HepG2 (cell line): Measurements from ENCODE around the gene PTMA. TPM values are rescaled to one million over a fixed set of nuclear protein-coding genes. Genes with fewer than 3 reads are reported as not detected.

Experiments used
- ATAC-seq: fragments of 200-7000 bp; cut with Tn5 transposase; 3 replicates; pipeline ENCODE4 v1.9.1; 2020; ENCODE audit warnings: mild to moderate bottlenecking, moderate library complexity
- BruUV-seq: library from RNA; stranded (reverse); fragments of 400-500 nt; replicated peaks from 2 replicates; lab custom pipeline; 2021; lab: Mats Ljungman, UMichigan
- CTCF ChIA-PET: fragments of 300-600 bp; formaldehyde crosslinking; extraction: SDS; loops from one replicate; lab custom pipeline; 2021; ENCODE audit warnings: low total read pairs, inconsistent platforms, low intra/inter-chr PET ratio; lab: Yijun Ruan, JAX
- POLR2A ChIA-PET: fragments of 350-600 bp; sonication (Branson Sonifier 250); formaldehyde crosslinking; loops from one replicate; lab custom pipeline; 2020; ENCODE audit warnings: antibody characterized with exemption, inconsistent platforms; lab: Yijun Ruan, JAX
- DNase-seq: peaks from one replicate; pipeline ENCODE4 v3.0.0-alpha.2; 2015; ENCODE audit warnings: low spot score
- FAIRE-seq: peaks from 3 replicates; lab custom pipeline; 2011; peaks lifted over from hg19 to GRCh38; lab: Jason Lieb, UNC
- H2AFZ ChIP-seq: one replicate; pipeline ENCODE4 v1.6.1; 2011; ENCODE audit warnings: low read length, inconsistent platforms
- H3K27ac ChIP-seq: fragments of 300-600 bp; 3 replicates; pipeline ENCODE4 v1.8.0; 2011; ENCODE audit warnings: mixed run types, mild to moderate bottlenecking, mixed read lengths, low read length, inconsistent platforms; ENCODE audit not compliant: insufficient read depth; ENCODE audit errors: extremely low read length
- H3K27me3 ChIP-seq, 2 experiments: fragments of 200-600 bp in 1 of 2; 2 replicates in 1 of 2; 3 replicates in 1 of 2; pipeline versions ENCODE4 v1.6.0 to v1.8.0; 2011; ENCODE audit warnings: low read length in 2 of 2, mild to moderate bottlenecking in 2 of 2, moderate library complexity in 2 of 2, inconsistent platforms in 1 of 2; ENCODE audit not compliant: insufficient read depth in 2 of 2, control insufficient read depth in 1 of 2
- H3K36me3 ChIP-seq, 2 experiments: fragments of 200-600 bp in 1 of 2; replicated peaks in 1 of 2; 2 replicates in 1 of 2; 3 replicates in 1 of 2; pipeline versions ENCODE4 v1.5.1 to v1.8.0; 2011; ENCODE audit warnings: low read length in 2 of 2, inconsistent platforms in 1 of 2; ENCODE audit not compliant: insufficient read depth in 2 of 2, control insufficient read depth in 1 of 2
- H3K4me1 ChIP-seq: 2 replicates; pipeline ENCODE4 v1.5.1; 2012; ENCODE audit warnings: low read length, inconsistent platforms; ENCODE audit not compliant: insufficient read depth
- H3K4me2 ChIP-seq: 2 replicates; pipeline ENCODE4 v1.6.0; 2011; ENCODE audit warnings: low read depth, low read length, inconsistent platforms
- H3K4me3 ChIP-seq, 3 experiments: fragments of 200-600 bp in 1 of 3; sonication (generic), shearing (Covaris generic) in 1 of 3; replicated peaks in 1 of 3; 2 replicates each; pipeline ENCODE4 v1.5.1; 2011 to 2016; ENCODE audit warnings: low read length in 3 of 3, inconsistent platforms in 2 of 3, low read depth in 2 of 3, mild to moderate bottlenecking in 2 of 3, control low read depth in 1 of 3, mixed read lengths in 1 of 3; ENCODE audit not compliant: insufficient read depth in 1 of 3
- H3K79me2 ChIP-seq: one replicate; pipeline ENCODE4 v1.6.1; 2011; ENCODE audit warnings: low read length, inconsistent platforms; ENCODE audit not compliant: insufficient read depth
- H3K9ac ChIP-seq: 2 replicates; pipeline ENCODE4 v1.6.0; 2011; ENCODE audit warnings: mild to moderate bottlenecking, low read depth, low read length, inconsistent platforms; ENCODE audit not compliant: insufficient read depth
- H3K9me3 ChIP-seq: 2 replicates; pipeline ENCODE4 v1.5.1; 2012; ENCODE audit warnings: mild to moderate bottlenecking, low read length
- H4K20me1 ChIP-seq: 2 replicates; pipeline ENCODE4 v1.6.0; 2011; ENCODE audit warnings: inconsistent platforms, mild to moderate bottlenecking, low read length, moderate library complexity; ENCODE audit not compliant: insufficient read depth
- AGO2 ChIP-seq: fragments of 200-400 bp; formaldehyde crosslinking; optimal IDR thresholded peaks from 2 replicates; pipeline ENCODE3; 2017; ENCODE audit warnings: mild to moderate bottlenecking, low read depth, low read length, moderate library complexity
- AHR ChIP-seq: IDR thresholded peaks from 2 replicates; pipeline ENCODE4 v1.6.1; 2018; ENCODE audit warnings: missing genetic modification reagents, missing compliant biosample characterization
- ARID2 ChIP-seq: sonication (generic); formaldehyde crosslinking; IDR thresholded peaks from 2 replicates; pipeline ENCODE4 v1.8.1; 2022; ENCODE audit warnings: mild to moderate bottlenecking, missing genetic modification reagents, borderline replicate concordance
- BORCS8-MEF2B ChIP-seq: sonication (generic); formaldehyde crosslinking; IDR thresholded peaks from 2 replicates; pipeline ENCODE4 v1.8.0; 2022; ENCODE audit warnings: mild to moderate bottlenecking, missing genetic modification reagents
- JUN ChIP-seq: sonication (generic); formaldehyde crosslinking; IDR thresholded peaks from 2 replicates; pipeline ENCODE4 v1.4.0; 2020; ENCODE audit warnings: mild to moderate bottlenecking, missing genetic modification reagents
- NPAS2 ChIP-seq: sonication (generic); formaldehyde crosslinking; IDR thresholded peaks from 2 replicates; pipeline ENCODE4 v1.8.0; 2022; ENCODE audit warnings: mild to moderate bottlenecking, missing genetic modification reagents, borderline replicate concordance
- PCBP1 ChIP-seq: fragments of 200-400 bp; formaldehyde crosslinking; IDR thresholded peaks from 2 replicates; pipeline ENCODE4 v1.6.1; 2017; ENCODE audit warnings: mild to moderate bottlenecking, low read depth, low read length, borderline replicate concordance
- ZNF292 ChIP-seq: sonication (generic); formaldehyde crosslinking; IDR thresholded peaks from 2 replicates; pipeline ENCODE4 v1.8.1; 2022; ENCODE audit warnings: mild to moderate bottlenecking, low read depth, missing genetic modification reagents, borderline replicate concordance
- ZNF337 ChIP-seq: sonication (generic); formaldehyde crosslinking; IDR thresholded peaks from 2 replicates; pipeline ENCODE4 v1.5.1; 2020; ENCODE audit warnings: missing genetic modification reagents, low read depth, mild to moderate bottlenecking, borderline replicate concordance
- ZNF530 ChIP-seq: sonication (generic); formaldehyde crosslinking; IDR thresholded peaks from 2 replicates; pipeline ENCODE4 v1.5.0; 2020; ENCODE audit warnings: low read depth, mild to moderate bottlenecking, missing genetic modification reagents
- WGBS: methylation state at CpG from one replicate; pipeline ENCODE4 v1.1.6; 2017; ENCODE audit warnings: low lambda C conversion rate; 5-methylcytosine and 5-hydroxymethylcytosine counted together
- in situ Hi-C: cut with HindIII; loops from 2 replicates; pipeline ENCODE4 v1.10.0; 2017; ENCODE audit warnings: low pct_unique_long_range_greater_than_20kb; ENCODE audit not compliant: extremely low pct_ligation_motif_present
- intact Hi-C: fragments of 100-400 bp; cut with micrococcal nuclease; formaldehyde crosslinking; loops from one replicate; pipeline ENCODE4 v1.10.0; 2022; ENCODE audit not compliant: unreplicated experiment
- polyA plus RNA-seq, 8 experiments: library from polyadenylated mRNA; depleted of rRNA in 3 of 8; stranded (reverse) in 7 of 8; unstranded in 1 of 8; fragments of >200 nt; fragmentation: Illumina TruSeq in 4 of 8; extraction: Trizol in 4 of 8; gene quantifications; 2 replicates each; pipeline versions ENCODE4 v1.2.1 to v1.2.3, GENCODE V29; 2011 to 2016; ENCODE audit warnings: low read depth in 4 of 8, missing spikeins in 1 of 8, mixed read lengths in 1 of 8; ENCODE audit not compliant: insufficient read depth in 1 of 8
- total RNA-seq, 5 experiments: library from RNA; depleted of rRNA; stranded (reverse); fragments of >200 nt; fragmentation: Illumina TruSeq; extraction: Trizol; gene quantifications; 2 replicates each; pipeline ENCODE4 v1.2.3, GENCODE V29; 2016; ENCODE audit warnings: low read depth in 1 of 5
- TF ChIP-seq, protein P1 (sequence below): sonication (generic); formaldehyde crosslinking; IDR thresholded peaks from 2 replicates; pipeline ENCODE4 v1.5.0; 2020; ENCODE audit warnings: mild to moderate bottlenecking, missing genetic modification reagents, borderline replicate concordance
- TF ChIP-seq, protein P2 (sequence below): sonication (generic); formaldehyde crosslinking; IDR thresholded peaks from 2 replicates; pipeline ENCODE4 v1.5.0; 2020; ENCODE audit warnings: missing genetic modification reagents, mild to moderate bottlenecking, borderline replicate concordance

The PTMA gene
- total and polyA plus RNA-seq, 2 of the 13 experiments (the other 11 are each of a cell fraction or from before 2014, with no cell fraction given) = 190 to 1,086 TPM

DNA sequence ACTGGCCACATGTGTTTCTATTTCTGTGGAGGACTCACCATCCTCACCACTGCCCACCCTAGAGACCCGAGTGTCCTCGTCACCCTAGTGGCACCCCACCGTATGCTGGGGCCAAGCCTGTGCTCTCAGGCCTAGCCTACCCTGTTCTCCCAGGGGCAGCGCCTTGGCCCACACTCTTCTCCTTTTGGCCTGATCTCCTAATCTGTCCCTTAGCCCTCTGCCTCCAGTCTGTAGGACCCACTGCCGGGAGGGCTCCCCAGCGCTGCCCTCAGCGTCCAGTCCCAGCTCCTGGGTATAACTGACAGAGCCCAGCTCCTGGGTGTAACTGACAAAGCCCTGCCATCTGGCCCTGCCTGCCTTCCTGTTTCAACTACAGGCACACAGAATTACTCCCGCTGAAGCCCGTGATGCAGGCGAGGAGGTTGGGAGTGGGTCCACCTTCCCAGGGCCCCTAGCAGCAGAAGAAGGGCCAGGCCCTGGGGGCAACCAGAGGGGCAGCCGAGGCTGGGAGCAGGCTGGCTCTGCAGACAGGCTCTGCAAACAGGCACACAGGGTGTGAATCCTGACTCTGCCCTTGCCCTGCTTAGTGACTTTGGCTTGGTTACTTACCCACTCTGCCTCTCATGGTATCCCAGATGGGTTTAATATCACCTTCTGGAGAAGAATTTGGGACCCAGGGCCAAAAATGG lies 25.6 kb upstream of the PTMA start:
- Histone ChIP-seq H3K4me2 (peak overlapping the region; percentile 98), H2AFZ (no peak overlapping the region), H3K27me3 (peaks cover 0 to 16% of the 10 kb centered on the region in 2 experiments; a peak in 2 of 5 replicates), H3K4me3 (peak overlapping the region in 2 of 3 experiments; percentile 11 to 82; a peak in 1 of 6 replicates), H4K20me1 (no peaks in the 10 kb centered on the region), H3K36me3 (no peaks in the 10 kb centered on the region), H3K27ac (no peak overlapping the region), H3K9ac (peak overlapping the region; percentile 90; the same call in 1 of the 2 replicates), H3K9me3 (no peaks in the 10 kb centered on the region), H3K79me2 (no peaks in the 10 kb centered on the region), H3K4me1 (peaks cover 73% of the 10 kb centered on the region)
- FAIRE-seq = no peak
- WGBS = 20% methylated on average over 11 of the region's 11 CpGs
- ATAC-seq = no peak
- no TSS peak for BruUV-seq
- CTCF ChIA-PET = interaction anchor here (0.9 kb wide), 1 partner anchor 31 kb away, joined by 3 read pairs; no protein-coding TSS in a partner anchor
- intact Hi-C loops (no loop called here), in situ Hi-C loops (no loop called here)
- POLR2A ChIA-PET = interaction anchor here (1.0 to 5.9 kb wide), 14 partner anchors 8 to 218 kb away, joined by 3 to 56 read pairs (median 9); partner anchors contain the start of genes NCL, PDE6D and PTMA
- DNase-seq = no peak
- 0 out of 2 replicates have a peak, but pooled peaks have one; percentile 40 for TF ChIP-seq ZNF292
- TF ChIP-seq ZNF337 (CRISPR knock-in tag) = no peak
- TF ChIP-seq JUN (CRISPR knock-in tag) = no peak
- peak; percentile 29 for TF ChIP-seq AGO2
- TF ChIP-seq NPAS2 (CRISPR knock-in tag) = no peak
- 0 out of 2 replicates have a peak, but pooled peaks have one; percentile 41 for TF ChIP-seq AHR (CRISPR knock-in tag)
- TF ChIP-seq, protein P1, sequence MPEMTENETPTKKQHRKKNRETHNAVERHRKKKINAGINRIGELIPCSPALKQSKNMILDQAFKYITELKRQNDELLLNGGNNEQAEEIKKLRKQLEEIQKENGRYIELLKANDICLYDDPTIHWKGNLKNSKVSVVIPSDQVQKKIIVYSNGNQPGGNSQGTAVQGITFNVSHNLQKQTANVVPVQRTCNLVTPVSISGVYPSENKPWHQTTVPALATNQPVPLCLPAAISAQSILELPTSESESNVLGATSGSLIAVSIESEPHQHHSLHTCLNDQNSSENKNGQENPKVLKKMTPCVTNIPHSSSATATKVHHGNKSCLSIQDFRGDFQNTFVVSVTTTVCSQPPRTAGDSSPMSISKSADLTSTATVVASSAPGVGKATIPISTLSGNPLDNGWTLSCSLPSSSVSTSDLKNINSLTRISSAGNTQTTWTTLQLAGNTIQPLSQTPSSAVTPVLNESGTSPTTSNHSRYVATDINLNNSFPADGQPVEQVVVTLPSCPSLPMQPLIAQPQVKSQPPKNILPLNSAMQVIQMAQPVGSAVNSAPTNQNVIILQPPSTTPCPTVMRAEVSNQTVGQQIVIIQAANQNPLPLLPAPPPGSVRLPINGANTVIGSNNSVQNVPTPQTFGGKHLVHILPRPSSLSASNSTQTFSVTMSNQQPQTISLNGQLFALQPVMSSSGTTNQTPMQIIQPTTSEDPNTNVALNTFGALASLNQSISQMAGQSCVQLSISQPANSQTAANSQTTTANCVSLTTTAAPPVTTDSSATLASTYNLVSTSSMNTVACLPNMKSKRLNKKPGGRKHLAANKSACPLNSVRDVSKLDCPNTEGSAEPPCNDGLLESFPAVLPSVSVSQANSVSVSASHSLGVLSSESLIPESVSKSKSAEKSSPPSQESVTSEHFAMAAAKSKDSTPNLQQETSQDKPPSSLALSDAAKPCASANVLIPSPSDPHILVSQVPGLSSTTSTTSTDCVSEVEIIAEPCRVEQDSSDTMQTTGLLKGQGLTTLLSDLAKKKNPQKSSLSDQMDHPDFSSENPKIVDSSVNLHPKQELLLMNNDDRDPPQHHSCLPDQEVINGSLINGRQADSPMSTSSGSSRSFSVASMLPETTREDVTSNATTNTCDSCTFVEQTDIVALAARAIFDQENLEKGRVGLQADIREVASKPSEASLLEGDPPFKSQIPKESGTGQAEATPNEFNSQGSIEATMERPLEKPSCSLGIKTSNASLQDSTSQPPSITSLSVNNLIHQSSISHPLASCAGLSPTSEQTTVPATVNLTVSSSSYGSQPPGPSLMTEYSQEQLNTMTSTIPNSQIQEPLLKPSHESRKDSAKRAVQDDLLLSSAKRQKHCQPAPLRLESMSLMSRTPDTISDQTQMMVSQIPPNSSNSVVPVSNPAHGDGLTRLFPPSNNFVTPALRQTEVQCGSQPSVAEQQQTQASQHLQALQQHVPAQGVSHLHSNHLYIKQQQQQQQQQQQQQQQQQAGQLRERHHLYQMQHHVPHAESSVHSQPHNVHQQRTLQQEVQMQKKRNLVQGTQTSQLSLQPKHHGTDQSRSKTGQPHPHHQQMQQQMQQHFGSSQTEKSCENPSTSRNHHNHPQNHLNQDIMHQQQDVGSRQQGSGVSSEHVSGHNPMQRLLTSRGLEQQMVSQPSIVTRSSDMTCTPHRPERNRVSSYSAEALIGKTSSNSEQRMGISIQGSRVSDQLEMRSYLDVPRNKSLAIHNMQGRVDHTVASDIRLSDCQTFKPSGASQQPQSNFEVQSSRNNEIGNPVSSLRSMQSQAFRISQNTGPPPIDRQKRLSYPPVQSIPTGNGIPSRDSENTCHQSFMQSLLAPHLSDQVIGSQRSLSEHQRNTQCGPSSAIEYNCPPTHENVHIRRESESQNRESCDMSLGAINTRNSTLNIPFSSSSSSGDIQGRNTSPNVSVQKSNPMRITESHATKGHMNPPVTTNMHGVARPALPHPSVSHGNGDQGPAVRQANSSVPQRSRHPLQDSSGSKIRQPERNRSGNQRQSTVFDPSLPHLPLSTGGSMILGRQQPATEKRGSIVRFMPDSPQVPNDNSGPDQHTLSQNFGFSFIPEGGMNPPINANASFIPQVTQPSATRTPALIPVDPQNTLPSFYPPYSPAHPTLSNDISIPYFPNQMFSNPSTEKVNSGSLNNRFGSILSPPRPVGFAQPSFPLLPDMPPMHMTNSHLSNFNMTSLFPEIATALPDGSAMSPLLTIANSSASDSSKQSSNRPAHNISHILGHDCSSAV = no peak
- TF ChIP-seq ZNF530 = no peak
- TF ChIP-seq, protein P2, sequence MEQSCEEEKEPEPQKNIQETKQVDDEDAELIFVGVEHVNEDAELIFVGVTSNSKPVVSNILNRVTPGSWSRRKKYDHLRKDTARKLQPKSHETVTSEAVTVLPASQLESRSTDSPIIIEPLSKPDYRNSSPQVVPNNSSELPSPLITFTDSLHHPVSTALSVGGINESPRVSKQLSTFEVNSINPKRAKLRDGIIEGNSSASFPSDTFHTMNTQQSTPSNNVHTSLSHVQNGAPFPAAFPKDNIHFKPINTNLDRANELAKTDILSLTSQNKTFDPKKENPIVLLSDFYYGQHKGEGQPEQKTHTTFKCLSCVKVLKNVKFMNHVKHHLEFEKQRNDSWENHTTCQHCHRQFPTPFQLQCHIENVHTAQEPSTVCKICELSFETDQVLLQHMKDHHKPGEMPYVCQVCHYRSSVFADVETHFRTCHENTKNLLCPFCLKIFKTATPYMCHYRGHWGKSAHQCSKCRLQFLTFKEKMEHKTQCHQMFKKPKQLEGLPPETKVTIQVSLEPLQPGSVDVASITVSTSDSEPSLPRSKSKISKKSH (CRISPR knock-in tag) = peak; percentile 77; the same call in 1 of the 2 replicates
- 0 out of 2 replicates have a peak, but pooled peaks have one; percentile 59 for TF ChIP-seq BORCS8-MEF2B (CRISPR knock-in tag)
- 0 out of 2 replicates have a peak, but pooled peaks have one; percentile 54 for TF ChIP-seq ARID2 (CRISPR knock-in tag)
- TF ChIP-seq PCBP1 = no peak
